LNCAP (cell line): ENCODE measurements around the gene HDAC4.

Experiments
- CTCF ChIP-seq: fragments of 450-650 bp; IDR thresholded peaks from 2 replicates; pipeline ENCODE4 v1.5.1; 2017; ENCODE audit warnings: mild to moderate bottlenecking

The HDAC4 gene

GRCh38 chr2:239042551-239043320 is 358.1 kb downstream of the HDAC4 start:
- no peak for TF ChIP-seq CTCF

GRCh38 chr2:239042046-239042445 is 358.8 kb downstream of the HDAC4 start:
- TF ChIP-seq CTCF = no peak

GRCh38 chr2:239041062-239041461 is 359.8 kb downstream of the HDAC4 start:
- no peak for TF ChIP-seq CTCF

- TF ChIP-seq CTCF = no peak
These were observed 360.6 kb downstream of the HDAC4 start for GRCh38 chr2:239040152-239040761.

- TF ChIP-seq CTCF = no peak
These were observed 361.4 kb downstream of the HDAC4 start for GRCh38 chr2:239039479-239039861.

GRCh38 chr2:239038773-239039478 is 361.9 kb downstream of the HDAC4 start:
- TF ChIP-seq CTCF = no peak

GRCh38 chr2:239037559-239037910 is 363.3 kb downstream of the HDAC4 start:
- TF ChIP-seq CTCF = no peak
